ENCODE measurements around the gene PUS7L.

GRCh38 chr12:43728698-43729097, 29.9 kb downstream of the PUS7L start:
- TF ChIP-seq POLR2A (IDR thresholded peaks at IDR 0.05) (no peak), CTCF (IDR thresholded peaks at IDR 0.05) (no peak)
